IPS DF 4.7 (cell line): ENCODE data around the gene GSTK1.
"Not testable (repeated sequence)": the region's sequence is repeated elsewhere in the genome, so short reads cannot be mapped to it uniquely, and the experiment has no call there.

Source experiments
- DNase-seq: peaks from one replicate; pipeline ENCODE4 v3.0.0-alpha.2; 2013; ENCODE audit warnings: low spot score; ENCODE audit errors: extremely low read depth

The GSTK1 gene

DNA sequence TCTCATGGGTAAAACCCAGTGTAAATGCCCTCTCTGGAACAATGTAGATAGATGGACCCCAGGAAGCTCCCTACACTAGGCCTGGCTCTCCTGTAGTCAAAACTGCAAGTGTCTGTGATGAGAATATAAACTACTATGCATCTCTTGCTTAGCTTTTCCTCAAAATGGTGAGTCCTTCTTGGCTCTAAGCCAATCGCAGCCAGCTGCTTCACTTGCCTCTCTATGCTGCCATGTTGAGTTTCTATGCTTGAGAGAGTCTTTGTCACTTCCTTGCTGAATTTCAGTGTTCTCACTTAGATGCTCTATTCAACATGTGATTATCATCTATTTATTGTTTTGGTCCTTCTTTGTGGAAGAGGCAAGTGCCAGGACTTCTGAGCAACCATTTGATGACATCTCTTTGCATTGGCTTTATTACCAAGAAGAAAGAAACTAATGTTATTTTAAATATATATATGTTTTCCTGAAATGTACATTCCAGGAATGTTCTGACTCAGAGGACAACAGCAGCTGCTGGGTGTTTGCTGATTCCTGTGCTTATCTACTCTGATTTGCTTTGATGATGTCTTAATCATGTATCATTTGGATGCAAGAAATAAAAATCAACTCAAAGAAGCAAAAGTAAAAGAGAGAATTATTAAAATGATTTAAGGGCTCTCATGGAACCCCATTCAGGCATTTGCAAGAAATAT lies 24.8 kb upstream of the GSTK1 start:
- no peak for DNase-seq

DNA sequence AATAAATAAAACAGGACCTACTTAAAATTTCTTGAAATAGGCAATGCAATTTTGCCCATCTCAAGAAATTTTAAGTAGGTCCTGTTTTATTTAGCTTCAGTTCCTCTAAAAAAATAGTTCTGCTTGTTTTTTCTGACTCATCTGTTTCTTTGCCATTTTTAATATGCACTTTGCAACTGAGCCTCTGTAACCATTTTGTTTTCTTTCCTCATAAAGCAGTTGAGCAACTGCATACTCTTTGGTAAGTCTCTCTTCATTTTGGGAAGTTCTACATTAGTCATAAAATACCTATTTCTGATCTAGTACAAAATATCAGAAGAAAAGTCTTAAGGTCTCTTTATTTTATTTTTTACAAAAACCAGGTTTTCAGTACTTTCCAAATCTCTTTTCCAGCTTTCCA lies 23.4 kb upstream of the GSTK1 start:
- DNase-seq, result no peak

DNA sequence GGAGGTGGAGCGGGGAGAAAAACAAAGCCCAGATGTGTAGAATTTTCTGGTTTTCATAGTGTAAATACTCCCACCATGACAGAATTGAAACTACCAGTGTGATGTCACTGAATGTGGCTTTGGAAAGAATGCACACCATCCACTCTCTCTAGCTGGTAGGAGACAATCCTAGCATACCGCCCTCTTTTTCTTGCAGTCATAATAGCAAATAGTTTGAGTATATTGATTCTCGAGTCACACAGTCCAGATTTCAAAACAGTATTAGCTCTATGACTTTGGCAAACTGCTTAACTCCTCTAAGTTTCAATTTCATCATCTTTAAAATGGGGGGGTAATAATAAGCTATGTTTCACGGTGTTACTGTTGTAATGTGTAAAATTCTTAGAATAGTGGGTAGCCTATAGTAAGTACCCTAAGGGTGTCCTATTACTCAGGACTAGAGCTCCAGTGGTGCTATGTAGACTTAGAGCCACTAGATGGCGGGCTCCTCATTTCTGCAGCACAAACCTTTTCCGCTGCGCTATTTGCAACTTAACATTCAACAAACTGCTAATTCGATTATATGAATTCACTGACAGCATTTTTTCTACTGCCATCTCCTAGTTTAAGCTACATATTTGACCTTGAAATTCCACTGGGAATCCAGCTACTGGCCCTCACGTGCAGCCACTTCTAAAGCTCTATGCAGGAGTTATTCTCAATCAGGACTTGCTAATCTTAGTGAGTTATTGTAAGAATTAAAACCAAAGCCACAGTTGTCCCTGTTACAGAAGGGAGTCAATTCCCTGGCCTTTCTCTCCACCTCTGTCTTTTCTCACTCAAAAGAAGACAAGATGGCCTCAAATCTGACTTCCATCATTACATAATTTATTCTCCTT lies 22.7 kb upstream of the GSTK1 start:
- DNase-seq, result peak; percentile 33

DNA sequence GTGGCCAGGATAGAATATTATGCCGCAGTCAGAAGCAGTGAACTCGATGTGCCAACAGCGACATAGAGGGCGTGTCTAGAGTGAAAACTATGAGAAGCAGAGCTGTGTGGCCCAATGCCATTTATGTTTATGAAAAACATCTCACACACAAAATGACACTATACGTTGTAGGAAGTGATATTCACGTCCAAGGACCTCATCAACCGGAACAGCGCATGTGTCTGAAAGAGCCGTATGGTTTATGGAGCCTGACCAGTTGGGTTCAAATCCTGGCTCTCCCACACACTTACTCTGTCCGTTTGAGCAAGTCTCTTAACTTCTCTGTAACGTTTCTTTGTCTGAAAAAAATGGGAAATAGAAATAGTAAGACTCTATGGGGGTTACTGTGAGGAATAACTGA lies 20.9 kb upstream of the GSTK1 start:
- no peak for DNase-seq

DNA sequence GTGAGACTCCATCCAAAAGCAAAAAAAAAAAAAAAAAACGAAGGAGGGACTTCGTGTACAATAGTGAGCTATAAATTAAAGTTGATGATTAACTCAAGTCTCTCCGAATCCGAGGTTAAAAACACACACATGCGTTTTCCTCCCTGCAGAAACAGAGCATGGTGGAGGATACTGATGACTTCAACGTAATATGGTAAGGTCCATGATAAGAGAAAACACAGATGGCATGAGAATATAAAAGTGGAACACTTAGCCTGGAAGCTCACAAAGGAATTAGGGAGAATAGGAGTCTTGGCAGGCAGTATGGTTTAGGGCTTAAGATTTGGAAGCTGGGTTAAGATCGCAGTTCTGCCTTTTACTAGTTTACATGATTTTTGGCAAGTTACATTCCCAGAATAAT lies 20.1 kb upstream of the GSTK1 start:
- DNase-seq, result no peak

DNA sequence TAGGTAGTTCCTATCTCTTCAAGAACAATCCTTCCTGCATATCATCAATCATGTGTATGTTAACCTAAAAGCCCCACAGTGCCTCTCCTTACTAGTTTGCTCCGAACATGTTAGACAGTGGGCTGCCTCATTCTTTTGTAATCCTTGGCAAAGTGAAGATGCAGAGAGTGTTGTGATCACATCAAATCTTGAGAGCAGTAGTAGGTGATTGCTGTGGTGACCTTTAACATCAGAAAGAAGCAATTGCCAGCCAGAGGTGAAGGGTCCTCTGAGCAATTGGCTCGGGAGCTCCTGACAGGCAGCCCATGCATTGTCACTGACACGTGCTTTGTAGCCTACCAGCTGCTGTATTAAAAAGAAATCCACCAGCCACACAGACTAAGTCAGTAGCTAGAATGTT lies 19.6 kb upstream of the GSTK1 start:
- DNase-seq, result no peak

DNA sequence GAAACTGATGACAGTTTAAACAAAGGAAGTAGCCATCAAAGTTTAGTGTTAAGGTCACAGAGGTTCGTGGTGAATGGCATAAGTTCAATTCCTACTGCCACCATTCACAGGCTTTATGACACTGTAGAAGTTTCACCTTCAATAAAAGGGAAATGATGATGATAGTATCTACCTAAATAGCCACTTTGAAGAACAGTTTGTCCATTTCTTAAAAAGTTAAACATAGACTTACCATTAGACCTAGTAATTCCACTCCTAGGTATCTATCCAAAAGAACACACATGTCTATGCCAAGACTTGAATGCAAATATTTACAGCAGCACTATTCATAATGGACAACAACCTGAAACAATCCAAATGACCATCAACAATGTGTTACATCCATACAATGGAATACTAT lies 18.9 kb upstream of the GSTK1 start:
- no peak for DNase-seq

DNA sequence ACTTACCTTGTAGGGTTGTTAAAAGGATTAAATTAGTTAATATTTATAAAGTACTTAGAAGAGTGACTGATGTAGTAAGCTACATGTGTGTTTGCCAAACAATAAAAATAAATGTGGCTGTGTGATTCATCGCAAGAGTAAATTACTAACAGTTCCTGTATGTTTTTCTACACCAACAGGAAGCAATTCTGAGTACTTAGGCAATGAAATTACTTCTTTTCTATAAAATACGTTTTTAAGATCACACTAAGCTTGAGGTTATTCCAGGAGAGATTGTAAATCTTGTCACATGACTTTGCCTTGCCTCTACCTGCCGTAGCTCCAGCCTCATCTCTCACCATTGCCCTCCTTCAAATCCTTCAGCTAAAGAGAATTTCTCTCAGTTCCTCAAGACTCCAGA lies 18.1 kb upstream of the GSTK1 start:
- no peak for DNase-seq

DNA sequence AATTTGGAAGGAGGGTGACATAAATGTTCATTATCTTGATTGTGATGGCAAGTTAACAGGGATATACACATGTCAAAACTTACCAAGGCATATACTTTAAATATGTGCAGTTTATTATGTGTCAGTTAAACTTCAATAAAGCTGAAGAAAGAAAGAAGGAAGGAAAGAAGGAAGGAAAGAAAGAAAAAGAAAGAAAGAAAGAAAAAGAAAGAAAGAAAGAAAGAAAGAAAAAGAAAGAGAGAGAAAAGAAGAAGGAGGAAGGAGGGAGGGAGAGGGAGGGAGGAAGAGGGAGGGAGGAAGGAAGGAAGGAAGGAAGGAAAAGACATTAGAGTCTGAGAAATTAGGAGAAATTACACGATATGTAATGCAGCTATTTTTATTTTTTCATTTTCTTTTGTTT lies 15.9 kb upstream of the GSTK1 start:
- DNase-seq, result no peak

DNA sequence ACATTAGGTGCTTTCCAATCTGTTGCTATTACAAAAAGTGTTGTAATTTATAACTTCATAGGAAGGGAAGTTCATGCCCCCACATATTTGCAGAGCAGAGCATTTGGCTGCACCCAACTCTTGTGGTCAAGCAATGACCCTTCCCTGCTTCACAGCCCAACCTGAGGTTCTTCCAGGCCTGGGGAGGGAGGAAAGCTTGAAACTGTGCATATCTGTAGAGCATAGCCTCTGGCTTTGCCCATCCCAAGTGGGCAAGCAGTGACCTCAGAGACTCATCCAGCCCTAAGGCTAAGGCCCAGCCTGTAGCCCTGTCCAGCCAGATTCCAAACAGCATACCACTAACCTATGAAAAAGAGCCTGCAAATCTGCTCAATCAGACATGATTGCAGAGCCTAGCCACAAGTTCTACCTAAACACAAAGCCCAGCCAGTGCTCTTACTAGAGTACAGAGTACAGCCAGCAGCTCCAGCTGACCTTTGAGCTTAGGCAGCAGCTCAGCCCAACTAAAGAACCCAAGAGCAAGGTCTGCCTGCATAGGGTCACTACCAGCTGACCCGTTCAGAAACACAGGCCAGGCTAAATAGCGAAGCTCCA lies 14.4 kb upstream of the GSTK1 start:
- DNase-seq, result no peak

DNA sequence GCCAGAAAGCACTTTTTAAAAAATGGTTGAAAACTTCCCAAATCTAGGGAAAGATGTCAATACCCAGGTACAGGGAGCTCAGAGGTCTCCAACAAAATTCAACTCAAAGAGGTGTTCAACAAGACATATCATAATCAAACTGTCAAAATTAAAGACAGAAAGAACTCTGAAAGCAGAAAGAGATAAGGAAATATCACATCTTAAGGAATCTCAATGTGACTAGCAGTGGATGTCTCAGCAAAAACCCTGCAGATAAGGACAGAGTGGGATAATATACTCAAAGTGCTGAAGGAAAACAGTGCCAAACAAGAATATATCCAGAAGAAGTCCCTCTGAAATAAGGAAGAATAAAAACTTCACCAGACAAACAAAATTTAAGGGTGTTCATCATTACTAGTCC lies 13.0 kb upstream of the GSTK1 start:
- DNase-seq, result no peak

DNA sequence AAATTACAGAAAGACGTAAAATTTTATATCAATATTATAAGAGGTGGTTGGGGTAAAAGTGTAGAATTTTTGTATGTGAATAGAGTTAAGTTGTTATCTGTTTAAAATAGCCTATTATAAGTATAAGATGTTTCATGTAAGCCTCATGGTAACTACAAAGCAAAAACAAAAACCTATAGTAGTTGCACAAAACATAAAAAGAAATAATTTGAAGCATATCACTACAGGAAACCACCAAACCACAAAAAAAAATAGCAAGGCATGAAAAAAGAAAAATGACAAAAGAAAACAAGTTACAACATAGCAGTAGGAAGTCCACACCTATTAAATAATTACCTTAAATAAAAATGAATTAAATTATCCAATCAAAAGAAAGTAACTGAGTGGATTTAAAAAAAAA lies 12.4 kb upstream of the GSTK1 start:
- no peak for DNase-seq

DNA sequence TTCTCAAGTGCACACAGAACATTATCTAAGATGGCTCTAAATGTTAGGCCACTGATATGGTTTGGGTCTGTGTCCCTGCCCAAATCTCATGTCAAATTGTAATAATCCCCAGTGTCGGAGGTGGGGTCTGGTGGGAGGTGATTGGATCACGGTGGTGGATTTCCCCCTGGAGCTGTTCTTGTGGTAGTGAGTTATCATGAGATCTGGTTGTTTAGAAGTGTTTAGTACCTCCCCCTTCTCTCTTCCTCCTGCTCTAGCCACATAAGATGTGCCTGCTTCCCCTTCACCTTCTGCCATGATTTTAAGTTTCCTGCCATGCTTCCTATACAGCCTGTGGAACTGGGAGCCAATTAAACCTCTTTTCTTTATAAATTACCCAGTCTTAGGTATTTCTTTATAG lies 11.2 kb upstream of the GSTK1 start:
- no peak for DNase-seq

DNA sequence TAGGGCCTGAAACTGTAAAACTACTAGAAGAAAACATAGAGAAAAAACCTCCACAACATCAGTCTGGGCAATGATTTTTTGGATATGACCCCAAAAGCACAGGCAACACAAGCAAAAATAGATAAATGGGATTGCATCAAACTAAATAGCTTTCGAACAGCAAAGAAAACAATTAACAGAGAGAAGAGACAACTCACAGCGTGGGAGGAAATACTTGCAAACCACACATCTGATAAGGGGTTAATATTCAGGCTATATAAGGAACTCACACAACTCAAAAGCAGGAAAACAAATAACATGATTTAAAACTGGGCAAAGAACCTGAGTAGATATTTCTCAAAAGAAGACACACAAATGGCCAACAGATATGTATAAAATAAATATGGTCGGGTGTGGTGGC lies 7.7 kb upstream of the GSTK1 start:
- DNase-seq, result no peak

DNA sequence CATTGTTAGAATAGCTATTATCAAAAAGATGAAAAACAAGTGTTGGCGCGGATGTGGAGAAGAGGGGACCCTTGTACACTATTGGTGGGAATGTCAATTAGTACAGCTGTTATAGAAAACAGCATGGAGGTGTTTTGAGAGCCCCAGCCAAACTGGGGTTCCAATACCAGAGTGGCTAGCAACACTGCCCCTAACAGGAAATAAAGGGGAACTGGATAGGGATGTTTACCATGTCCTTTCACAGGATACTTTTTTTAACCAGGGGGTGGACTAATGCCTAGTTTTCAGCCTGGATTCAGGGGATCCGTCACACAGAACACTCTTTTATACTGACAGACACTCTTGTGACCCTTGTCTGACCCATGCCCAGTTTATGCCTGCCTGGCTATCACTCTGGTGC lies 6.9 kb upstream of the GSTK1 start:
- DNase-seq, result no peak

DNA sequence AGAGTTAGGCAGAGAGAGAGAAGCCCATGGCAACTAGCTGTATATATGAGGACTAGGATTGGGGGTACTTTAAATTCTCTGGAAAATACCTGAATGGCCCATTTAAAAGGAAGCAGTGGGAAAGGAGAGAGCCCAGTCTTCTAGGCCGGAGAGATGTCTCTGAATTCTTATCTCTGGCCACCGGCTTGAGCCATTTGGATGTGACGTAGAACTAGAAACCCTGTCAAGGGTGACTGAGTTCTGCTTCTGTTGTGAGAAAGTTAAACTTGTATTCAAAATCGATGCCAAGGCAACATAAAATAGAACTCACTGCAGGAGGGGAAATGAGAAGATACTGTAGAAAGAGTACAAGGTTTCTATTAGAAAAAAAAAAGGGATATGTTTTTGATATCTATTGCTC lies 6.3 kb upstream of the GSTK1 start:
- no peak for DNase-seq

DNA sequence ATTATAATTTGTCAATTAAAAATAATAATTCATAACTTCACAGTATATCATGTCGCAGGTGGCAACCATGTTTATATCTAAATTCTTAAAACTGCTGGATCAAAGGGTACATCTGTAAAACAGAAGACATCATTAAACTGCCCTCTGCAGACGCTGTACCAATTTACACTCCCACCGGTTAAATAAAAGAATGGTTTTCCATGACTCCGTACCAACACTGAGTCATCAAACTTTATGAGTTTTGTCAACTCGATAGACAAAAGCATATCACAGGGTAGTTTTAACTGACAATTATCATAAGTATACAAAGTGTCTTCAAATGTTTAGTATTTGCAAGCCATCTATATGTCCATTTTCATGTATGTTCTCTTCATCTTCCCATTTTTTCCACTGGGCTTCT lies 5.7 kb upstream of the GSTK1 start:
- no peak for DNase-seq

DNA sequence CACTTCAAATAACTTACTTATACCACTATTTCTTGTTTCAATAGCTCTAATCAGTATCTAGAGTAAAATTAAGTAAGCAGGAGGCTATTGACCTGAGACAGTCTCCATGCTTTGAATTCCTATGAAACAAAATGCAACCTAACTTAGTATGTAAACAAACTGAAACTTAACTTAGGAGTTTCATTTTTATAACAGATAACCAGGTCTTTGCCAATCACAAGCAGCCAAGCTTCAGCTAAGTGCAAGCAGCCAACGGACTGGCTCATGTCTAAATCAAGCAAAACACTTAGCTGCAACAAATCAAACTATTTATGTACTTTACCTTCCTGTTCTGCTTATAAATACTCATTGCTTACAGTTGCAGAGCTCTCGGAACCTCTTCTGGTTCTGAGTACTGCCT lies 4.4 kb upstream of the GSTK1 start:
- DNase-seq, result no peak

DNA sequence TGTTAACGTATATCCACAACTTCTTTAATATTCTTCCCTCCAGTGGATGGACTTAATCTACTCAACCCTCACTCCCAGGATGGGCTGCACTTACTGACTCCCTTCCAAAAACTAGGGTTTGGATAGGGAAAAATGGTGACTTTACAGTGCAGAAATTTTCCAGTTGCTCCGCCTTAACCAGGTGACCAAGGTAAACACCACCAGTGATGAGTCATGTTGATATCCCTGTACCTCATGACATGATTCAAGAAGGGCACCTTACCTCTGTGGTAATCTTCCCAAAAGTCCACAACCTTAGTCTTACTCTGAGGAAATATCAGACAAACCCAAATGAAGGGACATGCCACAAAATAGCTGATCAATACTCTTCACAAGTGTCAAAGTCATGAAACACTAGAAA lies 3.5 kb upstream of the GSTK1 start:
- DNase-seq, result no peak

DNA sequence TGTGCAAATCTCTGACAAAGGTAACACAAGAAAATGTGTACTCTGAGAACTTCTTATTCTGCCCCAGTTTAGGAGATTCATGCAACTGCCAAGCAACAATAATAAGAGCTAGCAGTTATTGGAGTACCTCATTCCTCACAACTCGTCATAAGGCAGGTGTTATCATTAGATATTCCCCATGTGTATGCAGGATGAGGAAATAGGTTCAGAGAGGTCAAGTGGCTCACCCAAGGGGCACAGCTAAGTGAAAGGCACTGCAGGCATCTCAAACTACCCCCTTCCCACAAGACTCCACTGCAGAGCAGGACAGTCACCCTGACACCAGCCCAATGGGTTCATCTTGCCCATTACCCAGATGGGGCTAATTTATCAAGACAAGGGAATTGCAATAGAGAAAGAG lies 1.3 kb upstream of the GSTK1 start:
- DNase-seq, result no peak

DNA sequence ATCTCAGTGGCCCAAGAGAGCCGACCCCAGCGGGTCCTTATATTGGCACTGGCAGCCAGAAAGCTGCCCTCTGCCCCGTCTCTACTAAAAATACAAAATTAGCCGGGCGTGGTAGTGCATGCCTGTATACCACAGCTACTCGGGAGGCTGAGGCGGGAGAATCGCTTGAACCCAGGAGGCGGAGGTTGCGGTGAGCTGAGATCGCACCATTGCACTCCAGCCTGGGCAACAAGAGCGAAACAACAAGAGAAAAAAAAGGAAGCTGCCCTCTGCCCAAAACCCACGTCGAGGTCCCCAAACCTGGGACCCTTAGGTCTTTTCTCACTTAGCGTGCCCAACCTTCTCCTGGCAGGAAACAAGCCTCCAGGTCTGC lies 941 bp downstream of the GSTK1 start:
- DNase-seq, result not testable (repeated sequence)

DNA sequence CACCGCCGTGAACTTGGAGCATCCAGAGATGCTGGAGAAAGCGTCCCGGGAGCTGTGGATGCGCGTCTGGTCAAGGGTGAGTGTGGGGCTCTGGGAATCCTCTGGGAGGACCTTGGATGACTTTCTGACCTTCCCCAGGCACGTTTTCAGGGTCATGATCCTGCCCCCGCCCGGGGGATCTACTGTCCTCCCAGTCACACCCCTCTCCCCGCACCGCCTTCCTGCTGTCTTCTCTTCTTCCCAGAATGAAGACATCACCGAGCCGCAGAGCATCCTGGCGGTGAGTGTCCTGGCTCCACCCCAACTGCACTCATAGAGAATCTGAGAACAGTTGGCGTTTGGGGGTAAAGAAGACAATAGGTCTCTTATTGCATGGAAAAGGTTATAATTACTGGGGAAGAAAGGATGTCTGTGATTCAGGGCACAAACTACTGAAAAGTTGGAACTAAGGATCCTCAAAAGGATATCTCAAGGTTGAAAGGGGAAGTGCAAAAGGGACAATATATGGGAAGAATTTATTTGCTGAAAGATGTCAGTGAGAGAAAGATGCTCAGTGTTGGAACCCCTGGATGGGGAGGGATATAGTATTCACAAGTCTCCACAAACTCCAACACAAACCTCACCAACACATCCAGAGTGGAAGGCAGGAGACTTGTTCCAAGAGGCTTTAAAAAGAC lies 1.9 kb downstream of the GSTK1 start:
- DNase-seq, result no peak
